ENCODE results near the gene FAM13B.

DNA sequence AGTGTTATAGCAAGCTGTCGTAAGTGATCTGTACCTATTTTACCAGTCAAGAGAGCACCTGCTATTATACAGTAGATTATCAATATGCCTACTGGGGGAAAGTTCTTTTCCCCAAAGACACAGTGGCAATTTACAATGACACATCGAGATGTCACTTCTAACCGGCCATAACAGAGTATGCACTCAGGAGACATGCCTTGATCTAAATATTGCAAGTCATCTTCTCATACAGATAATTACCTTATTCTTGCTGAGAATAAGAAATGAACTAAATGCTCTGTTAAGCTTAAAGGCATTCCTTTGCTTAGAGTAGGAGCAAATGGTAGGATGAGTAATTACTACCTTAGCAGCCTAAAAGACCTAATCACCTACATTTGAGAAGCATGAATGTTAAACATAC, 72.1 kb downstream of the FAM13B start:
- TF ChIP-seq, protein P1, sequence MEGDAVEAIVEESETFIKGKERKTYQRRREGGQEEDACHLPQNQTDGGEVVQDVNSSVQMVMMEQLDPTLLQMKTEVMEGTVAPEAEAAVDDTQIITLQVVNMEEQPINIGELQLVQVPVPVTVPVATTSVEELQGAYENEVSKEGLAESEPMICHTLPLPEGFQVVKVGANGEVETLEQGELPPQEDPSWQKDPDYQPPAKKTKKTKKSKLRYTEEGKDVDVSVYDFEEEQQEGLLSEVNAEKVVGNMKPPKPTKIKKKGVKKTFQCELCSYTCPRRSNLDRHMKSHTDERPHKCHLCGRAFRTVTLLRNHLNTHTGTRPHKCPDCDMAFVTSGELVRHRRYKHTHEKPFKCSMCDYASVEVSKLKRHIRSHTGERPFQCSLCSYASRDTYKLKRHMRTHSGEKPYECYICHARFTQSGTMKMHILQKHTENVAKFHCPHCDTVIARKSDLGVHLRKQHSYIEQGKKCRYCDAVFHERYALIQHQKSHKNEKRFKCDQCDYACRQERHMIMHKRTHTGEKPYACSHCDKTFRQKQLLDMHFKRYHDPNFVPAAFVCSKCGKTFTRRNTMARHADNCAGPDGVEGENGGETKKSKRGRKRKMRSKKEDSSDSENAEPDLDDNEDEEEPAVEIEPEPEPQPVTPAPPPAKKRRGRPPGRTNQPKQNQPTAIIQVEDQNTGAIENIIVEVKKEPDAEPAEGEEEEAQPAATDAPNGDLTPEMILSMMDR (IDR thresholded peaks at IDR 0.05) = no peak
- no peak for TF ChIP-seq POLR2A (IDR thresholded peaks at IDR 0.05)
